ENCODE measurements around the gene VPS13D. TPM values are rescaled to one million over a fixed set of nuclear protein-coding genes. Genes with fewer than 3 reads are reported as not detected.

The VPS13D gene
- polyA plus RNA-seq, 1 of the 3 experiments (the other 2 are of a cell fraction) = 15.0 TPM

DNA sequence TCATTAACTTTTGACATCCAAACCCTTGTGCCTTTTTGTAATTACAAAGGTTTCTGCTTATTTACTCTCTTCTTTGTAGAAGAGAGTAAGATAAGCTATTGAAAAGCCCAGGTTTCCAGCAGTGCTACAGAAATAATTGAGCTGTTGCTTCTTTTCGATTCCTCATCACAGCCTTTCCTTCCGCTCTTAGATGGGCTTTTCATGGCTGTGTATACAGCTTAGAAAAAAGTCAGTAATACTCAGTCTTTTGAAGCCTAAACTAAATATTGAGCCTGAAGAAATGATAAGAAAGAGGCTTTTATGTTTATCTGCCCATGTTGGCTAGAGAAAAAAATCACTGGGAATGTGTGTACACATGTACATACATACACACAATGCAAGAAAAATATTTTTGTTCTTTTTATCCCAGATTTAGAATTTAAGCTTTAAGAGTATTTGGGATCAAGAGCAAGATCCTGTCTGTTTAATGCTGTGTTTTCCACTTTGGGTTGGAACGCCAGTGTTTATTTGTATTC, 172.4 kb downstream of the VPS13D start:
- ChIA-PET CTCF (no interaction called here), POLR2A (no interaction called here)
- Histone ChIP-seq H3F3A (replicated peaks; ENCODE audit: insufficient read depth) (no peaks in the 10 kb centered on the region), H3K27ac (ENCODE audit: low read depth in 2 of 2, low read length in 1 of 2) (no peak overlapping the region; a peak in 1 of 4 replicates), H3K79me2 (ENCODE audit: insufficient read depth) (no peaks in the 10 kb centered on the region), H3K4me1 (ENCODE audit: control insufficient read depth in 1 of 2, insufficient read depth in 2 of 2, low read depth in 1 of 2, low read length in 1 of 2) (peaks cover 4 to 11% of the 10 kb centered on the region in 2 experiments; a peak in 3 of 4 replicates), H3K9me2 (no peaks in the 10 kb centered on the region), H3K9ac (no peak overlapping the region), H3K36me3 (replicated peaks in 1 of 2; ENCODE audit: control insufficient read depth in 1 of 2, insufficient read depth in 2 of 2, low read length in 1 of 2) (peaks cover 19 to 27% of the 10 kb centered on the region in 2 experiments), H3K9me3 (no peaks in the 10 kb centered on the region), H3K4me2 (no peak overlapping the region), H3K4me3 (ENCODE audit: low read depth in 2 of 2, low read length in 1 of 2) (no peak overlapping the region), H3K27me3 (ENCODE audit: insufficient read depth) (no peaks in the 10 kb centered on the region), H4K20me1 (ENCODE audit: insufficient read depth) (no peaks in the 10 kb centered on the region), H2AFZ (ENCODE audit: low read depth) (no peak overlapping the region)
- WGBS (ENCODE audit: low lambda C conversion rate) = 91% methylated on average over 3 of the region's 3 CpGs
- DNase-seq = no peak
- TF ChIP-seq TCF12 (IDR thresholded peaks at IDR 0.05) (no peak), YY1 (IDR thresholded peaks at IDR 0.05; ENCODE audit: low read depth) (no peak), TAF1 (IDR thresholded peaks at IDR 0.05; ENCODE audit: borderline replicate concordance, low read depth, low read length) (no peak), NFIC (IDR thresholded peaks at IDR 0.05; ENCODE audit: borderline replicate concordance) (no peak), MEF2A (IDR thresholded peaks at IDR 0.05; ENCODE audit: borderline replicate concordance, low read depth) (no peak), GATA2 (CRISPR knock-in tag; IDR thresholded peaks at IDR 0.05) (no peak), RXRA (IDR thresholded peaks at IDR 0.05; ENCODE audit: borderline replicate concordance, low read depth) (no peak), SMC3 (IDR thresholded peaks at IDR 0.05; ENCODE audit: low read depth, low read length) (no peak), SIN3A (IDR thresholded peaks at IDR 0.05; ENCODE audit: borderline replicate concordance, low read depth, low read length) (no peak)
- TF ChIP-seq, protein P1, sequence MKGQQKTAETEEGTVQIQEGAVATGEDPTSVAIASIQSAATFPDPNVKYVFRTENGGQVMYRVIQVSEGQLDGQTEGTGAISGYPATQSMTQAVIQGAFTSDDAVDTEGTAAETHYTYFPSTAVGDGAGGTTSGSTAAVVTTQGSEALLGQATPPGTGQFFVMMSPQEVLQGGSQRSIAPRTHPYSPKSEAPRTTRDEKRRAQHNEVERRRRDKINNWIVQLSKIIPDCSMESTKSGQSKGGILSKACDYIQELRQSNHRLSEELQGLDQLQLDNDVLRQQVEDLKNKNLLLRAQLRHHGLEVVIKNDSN (IDR thresholded peaks at IDR 0.05; ENCODE audit: borderline replicate concordance, low read depth) = no peak
- TF ChIP-seq, protein P2, sequence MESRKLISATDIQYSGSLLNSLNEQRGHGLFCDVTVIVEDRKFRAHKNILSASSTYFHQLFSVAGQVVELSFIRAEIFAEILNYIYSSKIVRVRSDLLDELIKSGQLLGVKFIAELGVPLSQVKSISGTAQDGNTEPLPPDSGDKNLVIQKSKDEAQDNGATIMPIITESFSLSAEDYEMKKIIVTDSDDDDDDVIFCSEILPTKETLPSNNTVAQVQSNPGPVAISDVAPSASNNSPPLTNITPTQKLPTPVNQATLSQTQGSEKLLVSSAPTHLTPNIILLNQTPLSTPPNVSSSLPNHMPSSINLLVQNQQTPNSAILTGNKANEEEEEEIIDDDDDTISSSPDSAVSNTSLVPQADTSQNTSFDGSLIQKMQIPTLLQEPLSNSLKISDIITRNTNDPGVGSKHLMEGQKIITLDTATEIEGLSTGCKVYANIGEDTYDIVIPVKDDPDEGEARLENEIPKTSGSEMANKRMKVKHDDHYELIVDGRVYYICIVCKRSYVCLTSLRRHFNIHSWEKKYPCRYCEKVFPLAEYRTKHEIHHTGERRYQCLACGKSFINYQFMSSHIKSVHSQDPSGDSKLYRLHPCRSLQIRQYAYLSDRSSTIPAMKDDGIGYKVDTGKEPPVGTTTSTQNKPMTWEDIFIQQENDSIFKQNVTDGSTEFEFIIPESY (IDR thresholded peaks at IDR 0.05; ENCODE audit: borderline replicate concordance, low read depth) = no peak
- TF ChIP-seq, protein P3, sequence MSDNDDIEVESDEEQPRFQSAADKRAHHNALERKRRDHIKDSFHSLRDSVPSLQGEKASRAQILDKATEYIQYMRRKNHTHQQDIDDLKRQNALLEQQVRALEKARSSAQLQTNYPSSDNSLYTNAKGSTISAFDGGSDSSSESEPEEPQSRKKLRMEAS (IDR thresholded peaks at IDR 0.05; ENCODE audit: low read depth) = no peak
- TF ChIP-seq, protein P4, sequence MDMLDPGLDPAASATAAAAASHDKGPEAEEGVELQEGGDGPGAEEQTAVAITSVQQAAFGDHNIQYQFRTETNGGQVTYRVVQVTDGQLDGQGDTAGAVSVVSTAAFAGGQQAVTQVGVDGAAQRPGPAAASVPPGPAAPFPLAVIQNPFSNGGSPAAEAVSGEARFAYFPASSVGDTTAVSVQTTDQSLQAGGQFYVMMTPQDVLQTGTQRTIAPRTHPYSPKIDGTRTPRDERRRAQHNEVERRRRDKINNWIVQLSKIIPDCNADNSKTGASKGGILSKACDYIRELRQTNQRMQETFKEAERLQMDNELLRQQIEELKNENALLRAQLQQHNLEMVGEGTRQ (IDR thresholded peaks at IDR 0.05; ENCODE audit: borderline replicate concordance, low read depth, low read length) = no peak

DNA sequence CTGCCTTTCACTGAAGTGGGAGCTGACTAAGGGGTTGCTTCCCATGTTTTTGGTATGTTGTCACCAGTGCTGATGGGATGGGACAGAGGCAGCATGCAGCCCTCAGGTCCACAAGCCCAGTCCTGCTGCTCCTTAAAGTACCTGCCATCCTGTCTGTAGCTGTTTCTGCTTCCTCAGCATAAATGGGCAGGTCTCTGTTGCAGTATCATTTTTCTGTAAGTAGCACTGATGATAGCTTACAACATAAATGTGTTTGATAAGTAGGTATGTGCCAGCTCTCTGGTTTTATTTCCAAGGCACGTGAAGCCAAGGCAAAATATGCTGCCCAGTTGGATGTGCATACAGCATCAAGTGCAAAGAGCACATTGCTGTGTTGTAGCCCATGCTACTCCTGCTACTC, 173.0 kb downstream of the VPS13D start:
- no peaks in the 10 kb centered on the region for H3K27me3 ChIP-seq (ENCODE audit: insufficient read depth)
- H3K9me3 ChIP-seq = no peaks in the 10 kb centered on the region
- CTCF ChIA-PET = no interaction called here
- H3K4me2 ChIP-seq = no peak overlapping the region
- POLR2A ChIA-PET = no interaction called here
- no peak overlapping the region for H3K9ac ChIP-seq
- WGBS (ENCODE audit: low lambda C conversion rate) = 92% methylated on average over 1 of the region's 1 CpG
- H3K79me2 ChIP-seq (ENCODE audit: insufficient read depth) = no peaks in the 10 kb centered on the region
- no peaks in the 10 kb centered on the region for H4K20me1 ChIP-seq (ENCODE audit: insufficient read depth)
- no peak overlapping the region for H3K27ac ChIP-seq (ENCODE audit: low read depth in 2 of 2, low read length in 1 of 2)
- peaks cover 19 to 27% of the 10 kb centered on the region in 2 experiments for H3K36me3 ChIP-seq (replicated peaks in 1 of 2; ENCODE audit: control insufficient read depth in 1 of 2, insufficient read depth in 2 of 2, low read length in 1 of 2)
- TF ChIP-seq MXI1 (IDR thresholded peaks at IDR 0.05; ENCODE audit: low read depth, low read length) = no peak
- H3K4me3 ChIP-seq (ENCODE audit: low read depth in 2 of 2, low read length in 1 of 2) = no peak overlapping the region
- no peaks in the 10 kb centered on the region for H3K9me2 ChIP-seq
- H2AFZ ChIP-seq (ENCODE audit: low read depth) = no peak overlapping the region
- H3F3A ChIP-seq (replicated peaks; ENCODE audit: insufficient read depth) = no peaks in the 10 kb centered on the region
- H3K4me1 ChIP-seq (ENCODE audit: control insufficient read depth in 1 of 2, insufficient read depth in 2 of 2, low read depth in 1 of 2, low read length in 1 of 2) = peaks cover 4 to 11% of the 10 kb centered on the region in 2 experiments; a peak in 3 of 4 replicates
- no peak for DNase-seq

All from SK-N-SH (cell line).